ENCODE measurements around the gene SHROOM2. TPM values are rescaled to one million over a fixed set of nuclear protein-coding genes. Genes with fewer than 3 reads are reported as not detected.
A peak's percentile ranks its signal among the peaks of the same experiment; 100 is the strongest.
"Not testable (repeated sequence)": the region's sequence is repeated elsewhere in the genome, so short reads cannot be mapped to it uniquely, and the experiment has no call there.

Gene SHROOM2
- total RNA-seq, 1 experiment from 2014 or later: 0.57 TPM

- H3K9me3 ChIP-seq (replicated peaks): no peaks in the 10 kb centered on the region
- no peak overlapping the region for H3K27ac ChIP-seq
- no peaks in the 10 kb centered on the region for H3K36me3 ChIP-seq
- H3K4me1 ChIP-seq: no peaks in the 10 kb centered on the region
- DNase-seq: no peak
- no peaks in the 10 kb centered on the region for H3K27me3 ChIP-seq
- no peak overlapping the region for H3K4me3 ChIP-seq
These were observed 11.4 kb downstream of the SHROOM2 start for GRCh38 chrX:9797384-9798360.

GRCh38 chrX:9802737-9803136, 16.5 kb downstream of the SHROOM2 start:
- DNase-seq: no peak
- Histone ChIP-seq H3K27me3 (no peaks in the 10 kb centered on the region), H3K27ac (no peak overlapping the region), H3K9me3 (replicated peaks) (no peaks in the 10 kb centered on the region), H3K4me3 (no peak overlapping the region), H3K4me1 (no peaks in the 10 kb centered on the region), H3K36me3 (no peaks in the 10 kb centered on the region)

GRCh38 chrX:9804444-9804843, 18.2 kb downstream of the SHROOM2 start:
- H3K27me3 ChIP-seq: no peaks in the 10 kb centered on the region
- H3K36me3 ChIP-seq: no peaks in the 10 kb centered on the region
- H3K4me1 ChIP-seq: no peaks in the 10 kb centered on the region
- DNase-seq: no peak
- no peak overlapping the region for H3K4me3 ChIP-seq
- H3K9me3 ChIP-seq (replicated peaks): no peaks in the 10 kb centered on the region
- no peak overlapping the region for H3K27ac ChIP-seq

GRCh38 chrX:9805956-9806355, 19.7 kb downstream of the SHROOM2 start:
- H3K36me3 ChIP-seq: no peaks in the 10 kb centered on the region
- H3K4me3 ChIP-seq: no peak overlapping the region
- H3K27me3 ChIP-seq: no peaks in the 10 kb centered on the region
- DNase-seq: no peak
- no peaks in the 10 kb centered on the region for H3K4me1 ChIP-seq
- H3K9me3 ChIP-seq (replicated peaks): no peaks in the 10 kb centered on the region
- no peak overlapping the region for H3K27ac ChIP-seq

- Histone ChIP-seq H3K4me1 (no peaks in the 10 kb centered on the region), H3K27ac (no peak overlapping the region), H3K27me3 (no peaks in the 10 kb centered on the region), H3K36me3 (no peaks in the 10 kb centered on the region), H3K9me3 (replicated peaks) (no peaks in the 10 kb centered on the region), H3K4me3 (no peak overlapping the region)
- no peak for DNase-seq
These were observed 21.3 kb downstream of the SHROOM2 start for GRCh38 chrX:9807355-9808182.

GRCh38 chrX:9809876-9810275, 23.6 kb downstream of the SHROOM2 start:
- not testable (repeated sequence) for H3K4me3 ChIP-seq; DNase-seq; H3K27me3 ChIP-seq; H3K27ac ChIP-seq; H3K9me3 ChIP-seq (replicated peaks); H3K4me1 ChIP-seq; H3K36me3 ChIP-seq

- not testable (repeated sequence) for H3K27me3 ChIP-seq; H3K27ac ChIP-seq; H3K9me3 ChIP-seq (replicated peaks); H3K36me3 ChIP-seq; DNase-seq; H3K4me1 ChIP-seq; H3K4me3 ChIP-seq
These were observed 24.9 kb downstream of the SHROOM2 start for GRCh38 chrX:9811086-9811485.

GRCh38 chrX:9816084-9816700, 30.0 kb downstream of the SHROOM2 start:
- Histone ChIP-seq H3K27ac (no peak overlapping the region), H3K36me3 (no peaks in the 10 kb centered on the region), H3K27me3 (no peaks in the 10 kb centered on the region), H3K4me1 (no peaks in the 10 kb centered on the region), H3K9me3 (replicated peaks) (no peaks in the 10 kb centered on the region), H3K4me3 (no peak overlapping the region)
- peak; percentile 32 to 37 for DNase-seq

- Histone ChIP-seq H3K36me3 (no peaks in the 10 kb centered on the region), H3K27ac (no peak overlapping the region), H3K9me3 (replicated peaks) (no peaks in the 10 kb centered on the region), H3K4me1 (no peaks in the 10 kb centered on the region), H3K4me3 (no peak overlapping the region), H3K27me3 (no peaks in the 10 kb centered on the region)
- DNase-seq: no peak
These were observed 35.3 kb downstream of the SHROOM2 start for GRCh38 chrX:9821572-9821971.

- Histone ChIP-seq H3K4me1 (no peaks in the 10 kb centered on the region), H3K27ac (no peak overlapping the region), H3K9me3 (replicated peaks) (no peaks in the 10 kb centered on the region), H3K36me3 (no peaks in the 10 kb centered on the region), H3K4me3 (no peak overlapping the region), H3K27me3 (no peaks in the 10 kb centered on the region)
- DNase-seq: no peak
These were observed 38.3 kb downstream of the SHROOM2 start for GRCh38 chrX:9824554-9824953.

GRCh38 chrX:9825129-9825790, 39.0 kb downstream of the SHROOM2 start:
- Histone ChIP-seq H3K27ac (no peak overlapping the region), H3K36me3 (no peaks in the 10 kb centered on the region), H3K27me3 (no peaks in the 10 kb centered on the region), H3K4me1 (no peaks in the 10 kb centered on the region), H3K4me3 (no peak overlapping the region), H3K9me3 (replicated peaks) (no peaks in the 10 kb centered on the region)
- DNase-seq: no peak

- DNase-seq: no peak
- Histone ChIP-seq H3K4me3 (no peak overlapping the region), H3K9me3 (replicated peaks) (no peaks in the 10 kb centered on the region), H3K36me3 (no peaks in the 10 kb centered on the region), H3K27me3 (no peaks in the 10 kb centered on the region), H3K27ac (no peak overlapping the region), H3K4me1 (no peaks in the 10 kb centered on the region)
These were observed 39.7 kb downstream of the SHROOM2 start for GRCh38 chrX:9825966-9826365.

- H3K36me3 ChIP-seq: no peaks in the 10 kb centered on the region
- H3K27me3 ChIP-seq: no peaks in the 10 kb centered on the region
- H3K4me3 ChIP-seq: no peak overlapping the region
- H3K27ac ChIP-seq: no peak overlapping the region
- no peaks in the 10 kb centered on the region; the same call in 1 of the 2 replicates for H3K4me1 ChIP-seq
- H3K9me3 ChIP-seq (replicated peaks): no peaks in the 10 kb centered on the region
- no peak for DNase-seq
These were observed 43.4 kb downstream of the SHROOM2 start for GRCh38 chrX:9829308-9830267.

Data from SJCRH30 (cell line).